KMS-11 (cell line): Measurements from ENCODE around the gene PCYOX1L.
A peak's percentile ranks its signal among the peaks of the same experiment; 100 is the strongest.

ENCODE experiments used
- H2AFZ ChIP-seq: fragments of 200-600 bp; sonication (generic); 2 replicates; pipeline ENCODE4 v1.6.1; 2016; ENCODE audit warnings: antibody characterized with exemption, mixed run types, low read depth
- H3K27ac ChIP-seq: fragments of 200-600 bp; sonication (generic); 2 replicates; pipeline ENCODE4 v1.6.1; 2016; ENCODE audit warnings: mild to moderate bottlenecking, mixed run types
- H3K27me3 ChIP-seq: fragments of 200-600 bp; sonication (generic); 2 replicates; pipeline ENCODE4 v1.6.1; 2017; ENCODE audit warnings: mild to moderate bottlenecking, low read depth, mixed run types, moderate library complexity; ENCODE audit not compliant: insufficient read depth
- H3K36me3 ChIP-seq: fragments of 200-600 bp; sonication (generic); 2 replicates; pipeline ENCODE4 v1.6.1; 2017; ENCODE audit warnings: mild to moderate bottlenecking, mixed run types; ENCODE audit not compliant: insufficient read depth
- H3K4me1 ChIP-seq: fragments of 200-600 bp; sonication (generic); 2 replicates; pipeline ENCODE4 v1.6.1; 2016; ENCODE audit warnings: mild to moderate bottlenecking, low read depth, mixed run types; ENCODE audit not compliant: poor library complexity, severe bottlenecking
- H3K4me2 ChIP-seq: fragments of 200-600 bp; sonication (generic); 2 replicates; pipeline ENCODE4 v1.7.0; 2016; ENCODE audit warnings: mild to moderate bottlenecking, mixed run types
- H3K4me3 ChIP-seq: fragments of 200-600 bp; sonication (generic); IDR thresholded peaks from 2 replicates; pipeline ENCODE4 v1.6.1; 2017; ENCODE audit warnings: low read depth, low read length, mixed read lengths; ENCODE audit not compliant: insufficient read depth
- H3K79me2 ChIP-seq: fragments of 200-600 bp; sonication (generic); 2 replicates; pipeline ENCODE4 v1.6.1; 2016; ENCODE audit warnings: low read depth, mixed run types; ENCODE audit not compliant: insufficient read depth
- H3K9ac ChIP-seq: fragments of 200-600 bp; sonication (generic); 2 replicates; pipeline ENCODE4 v1.6.1; 2016; ENCODE audit warnings: mild to moderate bottlenecking, mixed run types
- H4K20me1 ChIP-seq: fragments of 200-600 bp; sonication (generic); 2 replicates; pipeline ENCODE4 v1.6.1; 2016; ENCODE audit warnings: mild to moderate bottlenecking, mixed run types; ENCODE audit not compliant: insufficient read depth
- CTCF ChIP-seq: fragments of 200-600 bp; sonication (generic); conservative IDR thresholded peaks from 2 replicates; pipeline ENCODE4 v1.6.1; 2017; ENCODE audit warnings: low read depth, mild to moderate bottlenecking, antibody characterized with exemption, low read length, moderate library complexity, mixed read lengths

PCYOX1L gene

DNA sequence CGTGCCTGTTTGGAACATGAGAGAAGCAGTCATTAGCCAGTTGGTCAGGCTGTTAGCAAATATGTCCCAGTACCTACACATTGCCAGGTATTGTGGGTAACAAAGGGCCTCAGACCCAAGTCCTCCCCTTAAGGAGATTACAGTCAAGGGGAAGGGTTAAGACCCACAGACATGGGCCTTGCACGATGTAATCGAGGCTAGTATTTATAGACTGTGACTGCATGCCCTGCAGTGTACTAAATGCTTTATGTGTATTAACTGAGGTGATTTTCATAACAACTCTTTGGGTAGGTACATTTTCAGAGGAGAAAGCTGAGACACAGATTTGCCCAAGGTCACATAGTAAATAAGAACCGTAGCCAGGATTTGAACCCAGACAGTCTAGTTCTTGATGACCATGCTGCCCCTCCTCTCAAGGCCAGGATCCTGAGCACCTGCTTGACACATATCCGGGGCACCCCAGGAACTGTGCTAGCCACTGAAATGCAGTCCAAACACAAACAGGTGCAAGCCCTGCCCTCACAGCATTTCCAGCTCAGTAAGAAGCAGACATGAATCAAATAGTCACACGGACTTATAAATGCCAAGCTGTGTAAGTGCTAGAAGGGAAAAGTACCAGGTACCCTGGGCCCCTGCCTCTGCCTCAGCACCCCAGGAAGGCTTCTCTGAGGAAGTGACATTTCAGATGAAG lies 44.5 kb upstream of the PCYOX1L start:
- TF ChIP-seq CTCF = no peak

GRCh38 chr5:149314571-149315111 lies 43.2 kb upstream of the PCYOX1L start:
- Histone ChIP-seq H3K27me3 (no peaks in the 10 kb centered on the region), H3K4me3 (no peak overlapping the region), H3K27ac (no peak overlapping the region), H3K9ac (no peak overlapping the region), H3K79me2 (no peaks in the 10 kb centered on the region), H4K20me1 (no peaks in the 10 kb centered on the region), H3K36me3 (no peaks in the 10 kb centered on the region), H3K4me1 (no peaks in the 10 kb centered on the region), H2AFZ (no peak overlapping the region), H3K4me2 (no peak overlapping the region)
- TF ChIP-seq CTCF = 0 out of 2 replicates have a peak, but pooled peaks have one; percentile 12

More for the DNA sequence above, 44.5 kb upstream of the PCYOX1L start:
- Histone ChIP-seq H3K4me2 (no peak overlapping the region), H3K9ac (no peak overlapping the region), H3K27ac (no peak overlapping the region), H3K4me3 (no peak overlapping the region), H3K79me2 (no peaks in the 10 kb centered on the region), H4K20me1 (no peaks in the 10 kb centered on the region), H3K4me1 (no peaks in the 10 kb centered on the region), H3K36me3 (no peaks in the 10 kb centered on the region), H3K27me3 (no peaks in the 10 kb centered on the region), H2AFZ (no peak overlapping the region)

- no peak overlapping the region for H3K9ac ChIP-seq
These were observed 42.1 kb upstream of the PCYOX1L start for GRCh38 chr5:149315753-149316152.

GRCh38 chr5:149317281-149318048 lies 40.4 kb upstream of the PCYOX1L start:
- Histone ChIP-seq H3K4me3 (no peak overlapping the region), H3K4me2 (no peak overlapping the region), H3K27ac (no peak overlapping the region), H4K20me1 (no peaks in the 10 kb centered on the region), H3K36me3 (no peaks in the 10 kb centered on the region), H3K4me1 (no peaks in the 10 kb centered on the region), H3K27me3 (no peaks in the 10 kb centered on the region), H3K79me2 (no peaks in the 10 kb centered on the region), H2AFZ (peak overlapping the region; percentile 64), H3K9ac (no peak overlapping the region)
- TF ChIP-seq CTCF = peak; percentile 53

More at GRCh38 chr5:149315753-149316152, 42.1 kb upstream of the PCYOX1L start:
- Histone ChIP-seq H3K79me2 (no peaks in the 10 kb centered on the region), H3K27ac (no peak overlapping the region), H3K36me3 (no peaks in the 10 kb centered on the region), H3K27me3 (no peaks in the 10 kb centered on the region), H2AFZ (no peak overlapping the region), H3K4me3 (no peak overlapping the region), H3K4me2 (no peak overlapping the region), H3K4me1 (no peaks in the 10 kb centered on the region), H4K20me1 (no peaks in the 10 kb centered on the region)
- TF ChIP-seq CTCF = no peak
